Measurements from ENCODE around the gene CTSC. TPM values are rescaled to one million over a fixed set of nuclear protein-coding genes. Genes with fewer than 3 reads are reported as not detected.
"Not testable (repeated sequence)": the region's sequence is repeated elsewhere in the genome, so short reads cannot be mapped to it uniquely, and the experiment has no call there.

CTSC gene
- total RNA-seq, 1 experiment from 2014 or later: 3.6 TPM

- no peaks in the 10 kb centered on the region for H3K27me3 ChIP-seq (replicated peaks)
- H3K27ac ChIP-seq: no peak overlapping the region
- H3K4me3 ChIP-seq: no peak overlapping the region
- no peaks in the 10 kb centered on the region for H3K36me3 ChIP-seq
- no peaks in the 10 kb centered on the region for H3K4me1 ChIP-seq (replicated peaks)
- no peak for DNase-seq (ENCODE audit: low read depth in 1 of 2, low spot score in 2 of 2)
- H3K9me3 ChIP-seq (replicated peaks): no peaks in the 10 kb centered on the region
Observed at GRCh38 chr11:88340366-88340935, 2.9 kb upstream of the CTSC start.

DNA sequence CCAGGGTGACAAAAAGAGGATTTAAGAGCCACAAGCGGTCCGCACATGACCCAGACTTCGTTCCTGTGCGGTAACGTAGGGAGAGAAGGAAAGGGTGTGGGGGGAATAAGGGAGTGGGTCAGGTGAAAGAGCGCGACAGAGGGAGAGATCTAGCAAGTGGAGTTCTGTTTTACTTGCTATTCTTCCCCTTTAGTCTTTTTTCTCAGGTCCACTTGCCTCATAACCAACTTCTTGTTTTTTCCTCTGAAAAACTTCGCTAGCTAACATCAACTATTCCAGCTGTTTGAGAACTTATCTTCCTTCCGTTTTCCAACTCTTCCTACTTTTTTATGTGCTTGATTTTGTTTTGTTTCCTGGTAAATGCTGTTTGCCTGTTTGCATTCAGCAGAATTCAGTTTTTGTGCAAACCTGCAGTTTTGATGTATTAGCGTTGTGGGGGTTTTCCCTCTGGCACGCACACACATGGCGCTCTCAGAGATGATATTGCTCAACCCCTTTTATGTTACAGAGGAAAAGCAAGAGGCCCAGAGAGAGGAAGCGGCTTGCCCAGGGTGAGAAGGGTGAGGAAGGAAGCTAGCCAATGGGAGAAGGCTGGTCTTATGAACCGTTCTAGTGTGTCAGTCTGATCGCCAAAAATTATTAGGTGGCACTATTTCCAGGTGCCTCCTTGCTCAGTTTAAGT lies 592 bp upstream of the CTSC start:
- peak in 1 of 2 experiments; percentile 5 for DNase-seq (ENCODE audit: low read depth in 1 of 2, low spot score in 2 of 2)
- H3K9me3 ChIP-seq (replicated peaks): no peaks in the 10 kb centered on the region
- no peak overlapping the region for H3K27ac ChIP-seq
- H3K4me1 ChIP-seq (replicated peaks): no peaks in the 10 kb centered on the region
- peak overlapping the region; percentile 35 for H3K4me3 ChIP-seq
- H3K27me3 ChIP-seq (replicated peaks): no peaks in the 10 kb centered on the region
- no peaks in the 10 kb centered on the region for H3K36me3 ChIP-seq

- Histone ChIP-seq H3K4me3 (no peak overlapping the region), H3K36me3 (no peaks in the 10 kb centered on the region), H3K27me3 (replicated peaks) (no peaks in the 10 kb centered on the region), H3K9me3 (replicated peaks) (no peaks in the 10 kb centered on the region), H3K4me1 (replicated peaks) (no peaks in the 10 kb centered on the region), H3K27ac (no peak overlapping the region)
- no peak for DNase-seq (ENCODE audit: low read depth in 1 of 2, low spot score in 2 of 2)
Observed at GRCh38 chr11:88335284-88335683, 2.3 kb downstream of the CTSC start.

DNA sequence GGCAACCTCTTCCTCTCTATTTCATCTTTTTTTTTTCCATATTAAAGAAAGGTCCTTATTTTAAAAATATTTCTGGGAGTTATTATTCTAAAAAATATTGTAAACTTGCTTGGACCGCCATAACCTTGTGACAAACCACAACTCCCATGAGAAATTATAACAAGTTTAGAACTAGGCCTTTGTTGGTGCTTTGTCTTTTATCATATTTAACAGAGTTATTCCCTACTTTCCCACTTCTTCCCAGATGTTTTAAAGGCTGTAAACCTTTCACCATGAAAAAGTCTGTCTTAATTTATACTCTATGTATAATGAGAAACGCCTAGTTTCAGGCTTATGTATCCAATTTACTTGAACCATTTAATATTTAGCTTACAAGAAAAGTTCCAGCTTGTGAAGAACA lies 3.7 kb downstream of the CTSC start:
- no peaks in the 10 kb centered on the region for H3K4me1 ChIP-seq (replicated peaks)

GRCh38 chr11:88332851-88333250 lies 4.7 kb downstream of the CTSC start:
- DNase-seq (ENCODE audit: low read depth in 1 of 2, low spot score in 2 of 2): no peak
- no peak overlapping the region for H3K27ac ChIP-seq
- H3K4me1 ChIP-seq (replicated peaks): no peaks in the 10 kb centered on the region
- no peak overlapping the region for H3K4me3 ChIP-seq
- H3K9me3 ChIP-seq (replicated peaks): no peaks in the 10 kb centered on the region
- no peaks in the 10 kb centered on the region for H3K27me3 ChIP-seq (replicated peaks)
- no peaks in the 10 kb centered on the region for H3K36me3 ChIP-seq

More for the DNA sequence above, 3.7 kb downstream of the CTSC start:
- Histone ChIP-seq H3K36me3 (no peaks in the 10 kb centered on the region), H3K9me3 (replicated peaks) (no peaks in the 10 kb centered on the region), H3K27me3 (replicated peaks) (no peaks in the 10 kb centered on the region), H3K4me3 (no peak overlapping the region), H3K27ac (no peak overlapping the region)
- DNase-seq (ENCODE audit: low read depth in 1 of 2, low spot score in 2 of 2): no peak

DNA sequence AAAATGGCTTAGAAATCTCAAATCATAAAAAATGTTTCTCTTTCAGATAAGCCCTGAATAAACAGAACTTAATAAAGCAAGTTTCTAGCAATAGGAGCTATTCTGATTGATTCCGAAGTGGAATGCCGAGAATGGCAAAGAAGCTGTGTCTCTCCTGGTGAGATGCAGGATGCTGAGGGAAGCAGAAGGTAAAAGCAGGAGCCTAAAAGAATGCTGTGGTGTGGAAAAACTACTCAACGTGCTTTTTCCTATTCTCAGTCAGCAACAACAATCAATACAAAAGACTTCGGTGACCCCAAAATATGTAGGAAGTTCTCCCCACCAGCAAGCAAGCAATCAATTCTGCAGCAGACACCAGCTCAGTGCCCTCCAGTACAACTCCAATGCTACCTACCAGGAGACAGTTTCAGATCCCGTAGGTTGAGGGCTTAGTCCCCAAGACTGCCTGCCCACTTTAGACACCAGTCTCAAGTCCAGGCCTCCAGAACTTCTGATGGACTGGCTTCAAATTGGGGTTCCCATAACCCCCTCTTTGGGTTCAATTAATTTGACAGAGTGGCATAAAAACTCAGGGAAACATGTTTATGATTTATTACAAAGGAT lies 6.6 kb downstream of the CTSC start:
- H3K27me3 ChIP-seq (replicated peaks): no peaks in the 10 kb centered on the region
- H3K9me3 ChIP-seq (replicated peaks): no peaks in the 10 kb centered on the region
- no peak for DNase-seq (ENCODE audit: low read depth in 1 of 2, low spot score in 2 of 2)
- H3K36me3 ChIP-seq: no peaks in the 10 kb centered on the region
- no peak overlapping the region for H3K4me3 ChIP-seq
- no peaks in the 10 kb centered on the region for H3K4me1 ChIP-seq (replicated peaks)
- H3K27ac ChIP-seq: no peak overlapping the region

DNA sequence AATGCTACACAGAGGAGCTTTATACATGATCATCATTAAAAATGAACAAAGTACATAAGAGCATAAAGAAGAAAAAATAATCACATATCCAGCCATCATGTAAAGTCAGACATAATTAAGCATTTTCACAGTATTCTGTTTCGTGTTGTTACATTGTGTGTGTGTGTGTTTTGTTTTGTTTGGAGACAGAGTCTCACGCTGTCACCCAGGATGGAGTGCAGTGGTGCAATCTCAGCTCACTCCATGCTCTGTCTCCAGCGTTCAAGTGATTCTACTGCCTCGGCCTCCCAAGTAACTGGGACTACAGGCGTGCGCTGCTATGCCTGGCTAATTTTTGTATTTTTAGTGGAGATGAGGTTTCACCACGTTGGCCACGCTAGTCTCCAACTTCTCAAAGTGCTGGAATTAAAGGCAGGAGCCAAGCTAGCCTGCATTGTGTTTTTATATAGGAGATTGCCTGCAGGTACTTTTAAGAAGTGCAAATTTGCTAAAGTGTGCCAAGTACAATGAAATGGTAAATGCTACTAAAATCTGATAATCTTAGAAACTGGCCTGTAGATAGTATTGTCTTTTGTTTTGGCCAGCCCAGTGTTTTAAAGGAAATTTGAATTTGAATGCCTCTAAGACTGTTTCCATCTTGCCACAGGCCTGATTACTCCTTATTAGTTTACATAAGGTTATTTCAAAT lies 7.8 kb downstream of the CTSC start:
- Histone ChIP-seq H3K27ac (no peak overlapping the region), H3K9me3 (replicated peaks) (no peaks in the 10 kb centered on the region), H3K36me3 (no peaks in the 10 kb centered on the region), H3K4me1 (replicated peaks) (no peaks in the 10 kb centered on the region), H3K4me3 (no peak overlapping the region), H3K27me3 (replicated peaks) (no peaks in the 10 kb centered on the region)
- DNase-seq (ENCODE audit: low read depth in 1 of 2, low spot score in 2 of 2): no peak

DNA sequence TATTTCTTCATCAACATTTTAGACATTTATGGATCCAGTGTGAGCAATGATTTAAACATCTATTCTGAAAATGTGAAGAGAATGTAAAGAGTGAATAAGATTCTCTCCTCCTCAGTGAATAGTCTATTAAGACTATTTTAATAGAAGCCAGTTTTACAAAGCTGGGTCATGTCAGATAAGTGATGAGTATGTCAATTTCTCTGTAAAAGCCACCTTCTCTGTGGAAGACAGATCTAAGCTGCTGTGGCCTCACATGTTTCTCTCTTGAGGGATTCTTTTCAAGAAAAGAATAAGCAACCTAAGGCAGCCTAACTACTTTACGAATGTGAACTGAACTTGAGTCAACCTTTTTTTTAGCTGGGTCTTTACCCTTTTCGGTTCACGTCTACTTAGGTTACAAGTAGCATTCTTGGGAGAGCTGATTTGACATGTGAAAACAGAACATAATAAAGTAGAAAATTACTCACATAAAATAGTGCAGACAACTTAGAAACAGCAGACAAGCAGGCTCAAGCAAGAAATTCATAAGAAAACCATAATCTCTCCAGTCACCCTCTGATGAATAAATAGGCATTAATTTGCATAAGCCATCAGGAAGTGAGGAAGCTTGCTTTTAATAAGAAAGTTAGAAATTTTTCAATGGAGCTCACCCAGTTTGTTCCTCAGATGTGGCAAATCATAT lies 9.9 kb downstream of the CTSC start:
- no peak for DNase-seq (ENCODE audit: low read depth in 1 of 2, low spot score in 2 of 2)
- H3K36me3 ChIP-seq: no peaks in the 10 kb centered on the region
- H3K9me3 ChIP-seq (replicated peaks): no peaks in the 10 kb centered on the region
- H3K27me3 ChIP-seq (replicated peaks): no peaks in the 10 kb centered on the region
- no peaks in the 10 kb centered on the region for H3K4me1 ChIP-seq (replicated peaks)
- no peak overlapping the region for H3K4me3 ChIP-seq
- H3K27ac ChIP-seq: no peak overlapping the region

GRCh38 chr11:88327061-88327460 lies 10.5 kb downstream of the CTSC start:
- DNase-seq (ENCODE audit: low read depth in 1 of 2, low spot score in 2 of 2): no peak
- Histone ChIP-seq H3K36me3 (no peaks in the 10 kb centered on the region), H3K4me3 (no peak overlapping the region), H3K27me3 (replicated peaks) (no peaks in the 10 kb centered on the region), H3K4me1 (replicated peaks) (no peaks in the 10 kb centered on the region), H3K27ac (no peak overlapping the region), H3K9me3 (replicated peaks) (no peaks in the 10 kb centered on the region)

GRCh38 chr11:88326099-88326498 lies 11.4 kb downstream of the CTSC start:
- Histone ChIP-seq H3K4me1 (replicated peaks) (no peaks in the 10 kb centered on the region), H3K36me3 (no peaks in the 10 kb centered on the region), H3K9me3 (replicated peaks) (no peaks in the 10 kb centered on the region), H3K27me3 (replicated peaks) (no peaks in the 10 kb centered on the region), H3K4me3 (no peak overlapping the region), H3K27ac (no peak overlapping the region)
- no peak for DNase-seq (ENCODE audit: low read depth in 1 of 2, low spot score in 2 of 2)

DNA sequence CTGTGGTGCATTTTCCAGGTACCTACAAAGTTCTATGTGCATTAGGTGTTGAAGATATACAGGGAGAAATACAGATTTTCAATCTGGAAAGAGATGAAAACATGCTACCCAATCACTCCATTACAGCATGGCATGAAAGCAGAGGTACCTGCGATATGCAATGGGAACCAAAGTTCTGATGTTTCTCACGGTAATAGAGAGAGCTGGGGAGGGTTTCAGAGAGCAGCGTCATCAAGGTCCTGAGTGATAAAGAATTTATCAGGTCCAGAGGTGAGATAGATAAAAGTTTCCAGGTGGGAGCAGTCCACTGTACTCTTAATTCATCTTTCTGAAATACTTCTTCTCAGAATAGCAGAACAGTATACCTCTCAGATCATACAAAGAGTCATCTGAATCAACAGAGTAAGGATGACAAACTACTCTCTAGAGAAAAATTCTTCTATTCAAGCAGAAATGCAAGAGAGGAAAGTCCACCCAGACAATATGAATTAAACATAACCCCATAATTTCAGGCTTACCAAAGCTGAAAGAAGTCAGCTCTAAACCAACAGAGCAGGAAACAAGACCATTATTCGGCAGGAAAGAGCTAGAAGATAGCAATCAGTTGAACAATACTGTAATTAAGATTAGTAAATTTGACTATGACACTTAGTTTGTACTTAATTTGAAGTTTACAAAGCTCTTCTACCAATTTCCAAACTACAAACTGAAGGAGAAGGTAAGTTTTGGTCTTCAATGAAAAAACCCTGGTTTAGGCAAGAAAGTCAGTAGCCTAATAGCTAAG lies 12.8 kb downstream of the CTSC start:
- no peaks in the 10 kb centered on the region for H3K27me3 ChIP-seq (replicated peaks)
- H3K9me3 ChIP-seq (replicated peaks): no peaks in the 10 kb centered on the region
- H3K36me3 ChIP-seq: no peaks in the 10 kb centered on the region
- no peaks in the 10 kb centered on the region; the same call in 1 of the 2 replicates for H3K4me1 ChIP-seq (replicated peaks)
- no peak overlapping the region for H3K4me3 ChIP-seq
- no peak for DNase-seq (ENCODE audit: low read depth in 1 of 2, low spot score in 2 of 2)
- no peak overlapping the region for H3K27ac ChIP-seq

- not testable (repeated sequence) for H3K4me1 ChIP-seq (replicated peaks); H3K36me3 ChIP-seq; H3K4me3 ChIP-seq; H3K9me3 ChIP-seq (replicated peaks); DNase-seq (ENCODE audit: low read depth in 1 of 2, low spot score in 2 of 2); H3K27ac ChIP-seq; H3K27me3 ChIP-seq (replicated peaks)
Observed at GRCh38 chr11:88322881-88323280, 14.7 kb downstream of the CTSC start.

DNA sequence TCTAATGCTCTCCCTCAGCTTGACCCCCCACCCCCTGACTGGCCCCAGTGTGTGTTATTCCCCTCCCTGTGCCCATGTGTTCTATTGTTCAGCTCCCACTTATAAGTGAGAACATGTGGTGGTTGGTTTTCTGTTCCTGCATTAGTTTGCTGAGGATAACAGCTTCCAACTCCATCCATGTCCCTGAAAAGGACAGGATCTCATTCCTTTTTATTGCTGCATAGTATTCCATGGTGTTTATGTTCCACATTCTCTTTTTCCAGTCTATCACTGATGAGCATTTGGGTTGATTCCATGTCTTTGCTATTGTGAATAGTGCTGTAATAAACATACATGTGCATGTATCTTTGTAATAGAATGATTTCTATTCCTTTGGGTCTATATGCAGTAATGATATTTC lies 16.1 kb downstream of the CTSC start:
- not testable (repeated sequence) for H3K4me3 ChIP-seq; H3K27me3 ChIP-seq (replicated peaks); H3K4me1 ChIP-seq (replicated peaks); H3K36me3 ChIP-seq; H3K27ac ChIP-seq; H3K9me3 ChIP-seq (replicated peaks); DNase-seq (ENCODE audit: low read depth in 1 of 2, low spot score in 2 of 2)

Data from SJSA1 (cell line).